OCI-LY7 (cell line): ENCODE data around the gene B4GALNT2. TPM values are rescaled to one million over a fixed set of nuclear protein-coding genes. Genes with fewer than 3 reads are reported as not detected.

Experiments
- BruUV-seq: library from RNA; stranded (reverse); fragments of 400-500 nt; replicated peaks from 2 replicates; lab custom pipeline; 2021; lab: Mats Ljungman, UMichigan
- CTCF ChIA-PET: fragments of 300-600 bp; sonication (Branson Sonifier 250); formaldehyde crosslinking; loops from one replicate; lab custom pipeline; 2022; ENCODE audit warnings: antibody characterized with exemption; ENCODE audit not compliant: unreplicated experiment; lab: Charles Lee
- POLR2A ChIA-PET: fragments of 300-600 bp; sonication (Branson Sonifier 250); formaldehyde crosslinking; loops from one replicate; lab custom pipeline; 2022; ENCODE audit warnings: antibody characterized with exemption; lab: Charles Lee
- DNase-seq: peaks from one replicate; pipeline ENCODE4 v3.0.0-alpha.2; 2015; ENCODE audit warnings: low spot score
- H2AFZ ChIP-seq: fragments of 200-600 bp; sonication (generic), shearing (Covaris generic); 2 replicates; pipeline ENCODE4 v1.6.1; 2014; ENCODE audit warnings: mild to moderate bottlenecking, antibody characterized with exemption, low read length, moderate library complexity
- H3K27ac ChIP-seq: fragments of 200-600 bp; sonication (generic); 2 replicates; pipeline ENCODE4 v1.5.1; 2014; ENCODE audit warnings: mixed run types, low read depth, mild to moderate bottlenecking, moderate library complexity, low read length, inconsistent platforms; ENCODE audit not compliant: poor library complexity, severe bottlenecking
- H3K36me3 ChIP-seq: fragments of 200-600 bp; sonication (generic); 2 replicates; pipeline ENCODE4 v1.6.1; 2014; ENCODE audit warnings: mild to moderate bottlenecking, antibody characterized with exemption, low read length, moderate library complexity, mixed read lengths; ENCODE audit not compliant: insufficient read depth
- H3K4me1 ChIP-seq: fragments of 200-600 bp; sonication (generic); 2 replicates; pipeline ENCODE4 v1.5.1; 2014; ENCODE audit warnings: mild to moderate bottlenecking, low read length; ENCODE audit not compliant: insufficient read depth, poor library complexity, severe bottlenecking
- H3K4me2 ChIP-seq: fragments of 200-600 bp; sonication (generic); 2 replicates; pipeline ENCODE4 v1.6.1; 2014; ENCODE audit warnings: mild to moderate bottlenecking, low read length
- H3K4me3 ChIP-seq: fragments of 200-600 bp; sonication (generic); 2 replicates; pipeline ENCODE4 v1.5.1; 2014; ENCODE audit warnings: mild to moderate bottlenecking, low read depth, low read length; ENCODE audit not compliant: poor library complexity, severe bottlenecking
- H3K79me2 ChIP-seq: fragments of 200-600 bp; sonication (generic); 2 replicates; pipeline ENCODE4 v1.6.1; 2016; ENCODE audit warnings: low read depth, mild to moderate bottlenecking, low read length, moderate library complexity, mixed read lengths; ENCODE audit not compliant: insufficient read depth
- H3K9me2 ChIP-seq: fragments of 200-600 bp; sonication (generic); 2 replicates; pipeline ENCODE4 v1.6.1; 2016; ENCODE audit warnings: mild to moderate bottlenecking, low read length, mixed read lengths; ENCODE audit not compliant: insufficient read depth
- H3K9me3 ChIP-seq: fragments of 200-600 bp; sonication (generic); 2 replicates; pipeline ENCODE4 v1.6.1; 2014; ENCODE audit warnings: mild to moderate bottlenecking, mixed run types, low read length, mixed read lengths
- H4K20me1 ChIP-seq: fragments of 200-600 bp; sonication (generic); 2 replicates; pipeline ENCODE4 v1.6.1; 2014; ENCODE audit warnings: mild to moderate bottlenecking, antibody characterized with exemption, low read length, moderate library complexity, mixed read lengths; ENCODE audit not compliant: insufficient read depth
- CTCF ChIP-seq: fragments of 200-600 bp; sonication (generic); conservative IDR thresholded peaks from 2 replicates; pipeline ENCODE4 v1.5.1; 2014; ENCODE audit warnings: mild to moderate bottlenecking, antibody characterized with exemption, low read length, moderate library complexity, mixed read lengths
- EZH2phosphoT487 ChIP-seq: fragments of 200-600 bp; sonication (generic); IDR thresholded peaks from 2 replicates; pipeline ENCODE4 v1.6.1; 2018; ENCODE audit warnings: low read depth, borderline replicate concordance, mild to moderate bottlenecking, mixed run types, antibody characterized with exemption, low read length, moderate library complexity, mixed read lengths
- intact Hi-C: fragments of 100-400 bp; cut with micrococcal nuclease; formaldehyde crosslinking; loops from one replicate; pipeline ENCODE4 v1.10.0; 2022; ENCODE audit not compliant: unreplicated experiment
- total RNA-seq, 2 experiments: library from RNA; depleted of rRNA in 1 of 2; stranded (reverse); fragments of >200 nt in 1 of 2; shearing (Covaris generic) in 1 of 2; gene quantifications; 2 replicates each; pipeline ENCODE4 v1.2.3, GENCODE V29; 2014 to 2022

Gene B4GALNT2
- total RNA-seq, 2 experiments from 2014 or later, result not detected

GRCh38 chr17:49225554-49226236, 93.1 kb downstream of the B4GALNT2 start:
- Histone ChIP-seq H3K9me2 (no peaks in the 10 kb centered on the region), H3K4me3 (no peak overlapping the region), H3K27ac (no peak overlapping the region), H3K9me3 (no peaks in the 10 kb centered on the region), H2AFZ (no peak overlapping the region), H3K4me2 (no peak overlapping the region), H3K79me2 (no peaks in the 10 kb centered on the region), H3K4me1 (peaks cover 17% of the 10 kb centered on the region), H4K20me1 (no peaks in the 10 kb centered on the region), H3K36me3 (peaks cover 20% of the 10 kb centered on the region; the same call in 1 of the 2 replicates)
- ChIA-PET POLR2A (no interaction called here), CTCF (interaction anchor here (2.9 kb wide), 1 partner anchor 45 kb away, joined by 11 read pairs; no protein-coding TSS in a partner anchor)
- no TSS peak for BruUV-seq
- no peak for TF ChIP-seq EZH2phosphoT487
- TF ChIP-seq CTCF, result no peak
- intact Hi-C loops, result loop anchor here (2.0 kb wide), 1 partner anchor 167 kb away; no protein-coding TSS in a partner anchor
- no peak for DNase-seq

Other genes starting within 250 kb of the B4GALNT2 start
- 97.4 and 120 TPM in 2 replicates for gene ATP5MC1, start 240.0 kb upstream of the B4GALNT2 start, total RNA-seq (2014; rRNA removed; shearing (Covaris generic))
- gene ATP5MC1, start 240.0 kb upstream of the B4GALNT2 start, total RNA-seq (2022), result 96.4 and 135 TPM in 2 replicates
- gene UBE2Z, start 224.4 kb upstream of the B4GALNT2 start, total RNA-seq (2014; rRNA removed; shearing (Covaris generic)), result 44.7 and 52.3 TPM in 2 replicates
- 81.1 and 81.2 TPM in 2 replicates for gene UBE2Z, start 224.4 kb upstream of the B4GALNT2 start, total RNA-seq (2022)
- 45.8 and 57.2 TPM in 2 replicates for gene SNF8, start 187.9 kb upstream of the B4GALNT2 start, total RNA-seq (2014; rRNA removed; shearing (Covaris generic))
- gene SNF8, start 187.9 kb upstream of the B4GALNT2 start, total RNA-seq (2022), result 73.3 and 92.2 TPM in 2 replicates
- gene GIP, start 164.2 kb upstream of the B4GALNT2 start, total RNA-seq (2014; rRNA removed; shearing (Covaris generic)), result not detected in 2 replicates
- gene GIP, start 164.2 kb upstream of the B4GALNT2 start, total RNA-seq (2022), result not detected in 2 replicates
- gene IGF2BP1, start 135.4 kb upstream of the B4GALNT2 start, total RNA-seq (2014; rRNA removed; shearing (Covaris generic)), result 14.8 and 18.9 TPM in 2 replicates
- gene IGF2BP1, start 135.4 kb upstream of the B4GALNT2 start, total RNA-seq (2022), result 46.4 and 53.8 TPM in 2 replicates
- gene GNGT2, start 77.8 kb downstream of the B4GALNT2 start, total RNA-seq (2014; rRNA removed; shearing (Covaris generic)), result 13.3 and 15.4 TPM in 2 replicates
- gene GNGT2, start 77.8 kb downstream of the B4GALNT2 start, total RNA-seq (2022), result 32.6 and 33.4 TPM in 2 replicates
- gene ABI3, start 77.9 kb downstream of the B4GALNT2 start, total RNA-seq (2014; rRNA removed; shearing (Covaris generic)), result 16.8 and 24.0 TPM in 2 replicates
- gene ABI3, start 77.9 kb downstream of the B4GALNT2 start, total RNA-seq (2022), result 23.6 and 29.5 TPM in 2 replicates
- not detected in 2 replicates for gene PHOSPHO1, start 98.0 kb downstream of the B4GALNT2 start, total RNA-seq (2014; rRNA removed; shearing (Covaris generic))
- not detected in 2 replicates for gene PHOSPHO1, start 98.0 kb downstream of the B4GALNT2 start, total RNA-seq (2022)
- 35.4 and 36.8 TPM in 2 replicates for gene ZNF652, start 229.5 kb downstream of the B4GALNT2 start, total RNA-seq (2014; rRNA removed; shearing (Covaris generic))
- 69.7 and 81.0 TPM in 2 replicates for gene ZNF652, start 229.5 kb downstream of the B4GALNT2 start, total RNA-seq (2022)